Liver (tissue), 3 donors: ENCODE measurements around the gene AGL.
"Not testable (repeated sequence)": the region's sequence is repeated elsewhere in the genome, so short reads cannot be mapped to it uniquely, and the experiment has no call there.

Source experiments
- FOXA1 ChIP-seq: IDR thresholded peaks from 2 replicates; pipeline ENCODE4 v1.6.1; 2016; ENCODE audit warnings: antibody characterized with exemption
- GABPA ChIP-seq, 2 donors: IDR thresholded peaks in 1 of 2; conservative IDR thresholded peaks in 1 of 2; 2 replicates each; pipeline ENCODE4 v1.6.1; 2016; ENCODE audit warnings: antibody characterized with exemption in 2 of 2, mild to moderate bottlenecking in 1 of 2, moderate library complexity in 1 of 2
- RAD21 ChIP-seq, 2 donors: IDR thresholded peaks; 2 replicates each; pipeline ENCODE4 v1.6.1; 2016; ENCODE audit warnings: antibody characterized with exemption in 2 of 2, mild to moderate bottlenecking in 2 of 2
- RXRA ChIP-seq, 2 donors: IDR thresholded peaks; 2 replicates each; pipeline ENCODE4 v1.6.1; 2017 to 2018; ENCODE audit warnings: antibody characterized with exemption in 2 of 2, mild to moderate bottlenecking in 1 of 2
- TAF1 ChIP-seq: conservative IDR thresholded peaks from 2 replicates; pipeline ENCODE4 v1.6.1; 2016; ENCODE audit warnings: antibody characterized with exemption, mild to moderate bottlenecking
- YY1 ChIP-seq: IDR thresholded peaks from 2 replicates; pipeline ENCODE4 v1.6.1; 2016; ENCODE audit warnings: antibody characterized with exemption, mild to moderate bottlenecking
- TF ChIP-seq, protein P1 (sequence below): fragments of 150-350 bp; IDR thresholded peaks from 2 replicates; pipeline ENCODE4 v1.5.1; 2017; ENCODE audit warnings: improper control_type of control experiment, low read depth, low read length; ENCODE audit not compliant: missing input control
- TF ChIP-seq, protein P2 (sequence below): IDR thresholded peaks from 2 replicates; pipeline ENCODE4 v1.6.1; 2016; ENCODE audit warnings: antibody characterized with exemption
- TF ChIP-seq, protein P3 (sequence below): IDR thresholded peaks from 2 replicates; pipeline ENCODE4 v1.6.1; 2016; ENCODE audit warnings: antibody characterized with exemption, mild to moderate bottlenecking
- donor health status: healthy.
- donor health status: healthy.

DNA sequence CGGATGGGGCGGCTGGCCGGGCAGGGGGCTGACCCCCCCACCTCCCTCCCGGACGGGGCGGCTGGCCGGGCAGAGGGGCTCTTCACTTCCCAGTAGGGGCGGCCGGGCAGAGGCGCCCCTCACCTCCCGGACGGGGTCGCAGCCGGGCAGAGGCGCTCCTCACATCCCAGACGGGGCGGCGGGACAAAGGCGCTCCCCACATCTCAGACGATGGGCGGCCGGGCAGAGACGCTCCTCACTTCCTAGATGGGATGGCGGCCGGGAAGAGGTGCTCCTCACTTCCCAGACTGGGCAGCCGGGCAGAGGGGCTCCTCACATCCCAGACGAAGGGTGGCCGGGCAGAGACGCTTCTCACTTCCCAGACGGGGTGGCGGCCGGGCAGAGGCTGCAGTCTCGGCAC lies 6.9 kb downstream of the AGL start:
- TF ChIP-seq TAF1; RAD21 (IDR thresholded peaks at IDR 0.05); RXRA (IDR thresholded peaks at IDR 0.05); GABPA (IDR thresholded peaks at IDR 0.05 in 1 of 2, conservative IDR thresholded peaks at IDR 0.05 in 1 of 2); FOXA1; YY1: not testable (repeated sequence)
- TF ChIP-seq, protein P1, sequence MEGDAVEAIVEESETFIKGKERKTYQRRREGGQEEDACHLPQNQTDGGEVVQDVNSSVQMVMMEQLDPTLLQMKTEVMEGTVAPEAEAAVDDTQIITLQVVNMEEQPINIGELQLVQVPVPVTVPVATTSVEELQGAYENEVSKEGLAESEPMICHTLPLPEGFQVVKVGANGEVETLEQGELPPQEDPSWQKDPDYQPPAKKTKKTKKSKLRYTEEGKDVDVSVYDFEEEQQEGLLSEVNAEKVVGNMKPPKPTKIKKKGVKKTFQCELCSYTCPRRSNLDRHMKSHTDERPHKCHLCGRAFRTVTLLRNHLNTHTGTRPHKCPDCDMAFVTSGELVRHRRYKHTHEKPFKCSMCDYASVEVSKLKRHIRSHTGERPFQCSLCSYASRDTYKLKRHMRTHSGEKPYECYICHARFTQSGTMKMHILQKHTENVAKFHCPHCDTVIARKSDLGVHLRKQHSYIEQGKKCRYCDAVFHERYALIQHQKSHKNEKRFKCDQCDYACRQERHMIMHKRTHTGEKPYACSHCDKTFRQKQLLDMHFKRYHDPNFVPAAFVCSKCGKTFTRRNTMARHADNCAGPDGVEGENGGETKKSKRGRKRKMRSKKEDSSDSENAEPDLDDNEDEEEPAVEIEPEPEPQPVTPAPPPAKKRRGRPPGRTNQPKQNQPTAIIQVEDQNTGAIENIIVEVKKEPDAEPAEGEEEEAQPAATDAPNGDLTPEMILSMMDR, result not testable (repeated sequence)
- TF ChIP-seq, protein P2, sequence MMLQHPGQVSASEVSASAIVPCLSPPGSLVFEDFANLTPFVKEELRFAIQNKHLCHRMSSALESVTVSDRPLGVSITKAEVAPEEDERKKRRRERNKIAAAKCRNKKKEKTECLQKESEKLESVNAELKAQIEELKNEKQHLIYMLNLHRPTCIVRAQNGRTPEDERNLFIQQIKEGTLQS, result not testable (repeated sequence)
- TF ChIP-seq, protein P3, sequence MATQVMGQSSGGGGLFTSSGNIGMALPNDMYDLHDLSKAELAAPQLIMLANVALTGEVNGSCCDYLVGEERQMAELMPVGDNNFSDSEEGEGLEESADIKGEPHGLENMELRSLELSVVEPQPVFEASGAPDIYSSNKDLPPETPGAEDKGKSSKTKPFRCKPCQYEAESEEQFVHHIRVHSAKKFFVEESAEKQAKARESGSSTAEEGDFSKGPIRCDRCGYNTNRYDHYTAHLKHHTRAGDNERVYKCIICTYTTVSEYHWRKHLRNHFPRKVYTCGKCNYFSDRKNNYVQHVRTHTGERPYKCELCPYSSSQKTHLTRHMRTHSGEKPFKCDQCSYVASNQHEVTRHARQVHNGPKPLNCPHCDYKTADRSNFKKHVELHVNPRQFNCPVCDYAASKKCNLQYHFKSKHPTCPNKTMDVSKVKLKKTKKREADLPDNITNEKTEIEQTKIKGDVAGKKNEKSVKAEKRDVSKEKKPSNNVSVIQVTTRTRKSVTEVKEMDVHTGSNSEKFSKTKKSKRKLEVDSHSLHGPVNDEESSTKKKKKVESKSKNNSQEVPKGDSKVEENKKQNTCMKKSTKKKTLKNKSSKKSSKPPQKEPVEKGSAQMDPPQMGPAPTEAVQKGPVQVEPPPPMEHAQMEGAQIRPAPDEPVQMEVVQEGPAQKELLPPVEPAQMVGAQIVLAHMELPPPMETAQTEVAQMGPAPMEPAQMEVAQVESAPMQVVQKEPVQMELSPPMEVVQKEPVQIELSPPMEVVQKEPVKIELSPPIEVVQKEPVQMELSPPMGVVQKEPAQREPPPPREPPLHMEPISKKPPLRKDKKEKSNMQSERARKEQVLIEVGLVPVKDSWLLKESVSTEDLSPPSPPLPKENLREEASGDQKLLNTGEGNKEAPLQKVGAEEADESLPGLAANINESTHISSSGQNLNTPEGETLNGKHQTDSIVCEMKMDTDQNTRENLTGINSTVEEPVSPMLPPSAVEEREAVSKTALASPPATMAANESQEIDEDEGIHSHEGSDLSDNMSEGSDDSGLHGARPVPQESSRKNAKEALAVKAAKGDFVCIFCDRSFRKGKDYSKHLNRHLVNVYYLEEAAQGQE, result not testable (repeated sequence)
